Thymus (tissue), 14 donors: Measurements from ENCODE around the gene EDNRA. TPM values are rescaled to one million over a fixed set of nuclear protein-coding genes. Genes with fewer than 3 reads are reported as not detected.
"Not testable (repeated sequence)": the region's sequence is repeated elsewhere in the genome, so short reads cannot be mapped to it uniquely, and the experiment has no call there.

ENCODE experiments used
- DNase-seq, 9 donors: peaks; one replicate each; pipeline ENCODE4 v3.0.0-alpha.2; 2013; ENCODE audit warnings: low spot score in 9 of 9, low read depth in 6 of 9, missing footprints in 1 of 9
- H3K27ac ChIP-seq, 2 donors: one replicate each; pipeline ENCODE4 v1.5.1; 2013; ENCODE audit warnings: control low read depth in 1 of 2, low read depth in 1 of 2, low read length in 1 of 2, mild to moderate bottlenecking in 1 of 2, moderate library complexity in 1 of 2
- H3K27me3 ChIP-seq, 2 donors: one replicate each; pipeline ENCODE4 v1.5.1; 2013; ENCODE audit warnings: low read length in 1 of 2; ENCODE audit not compliant: control insufficient read depth in 2 of 2, insufficient read depth in 1 of 2
- H3K36me3 ChIP-seq, 2 donors: one replicate each; pipeline ENCODE4 v1.5.1; 2013; ENCODE audit warnings: low read length in 1 of 2, mild to moderate bottlenecking in 1 of 2, moderate library complexity in 1 of 2; ENCODE audit not compliant: control insufficient read depth in 2 of 2, insufficient read depth in 2 of 2
- H3K4me1 ChIP-seq, 2 donors: one replicate each; pipeline ENCODE4 v1.5.1; 2013; ENCODE audit warnings: low read length in 2 of 2; ENCODE audit not compliant: control insufficient read depth in 2 of 2, insufficient read depth in 2 of 2
- H3K4me3 ChIP-seq, 2 donors: one replicate each; pipeline ENCODE4 v1.5.1; 2013; ENCODE audit warnings: low read length in 2 of 2, control low read depth in 1 of 2, mild to moderate bottlenecking in 1 of 2
- H3K9me3 ChIP-seq, 2 donors: one replicate each; pipeline ENCODE4 v1.5.1; 2013; ENCODE audit warnings: low read length in 1 of 2, mild to moderate bottlenecking in 1 of 2; ENCODE audit not compliant: control insufficient read depth in 2 of 2, insufficient read depth in 1 of 2
- WGBS: extraction: QIAGEN DNeasy Blood & Tissue Kit; methylation state at CpG from one replicate; pipeline ENCODE4 v1.1.7; 2013; 5-methylcytosine and 5-hydroxymethylcytosine counted together
- long read RNA-seq, 10 donors: transcript quantifications; one replicate each; lab custom pipeline, GENCODE V29; 2026
- polyA plus RNA-seq: library from polyadenylated mRNA; stranded (reverse); fragments of 200-250 nt; gene quantifications from one replicate; pipeline ENCODE4 v1.2.3, GENCODE V29; 2013
- total RNA-seq: library from RNA; stranded (reverse); fragments of 120-200 nt; gene quantifications from one replicate; pipeline ENCODE4 v1.2.4, GENCODE V29; 2013
- donor health status: healthy.

Gene EDNRA
- total RNA-seq (10.1 TPM), polyA plus RNA-seq (4.7 TPM)
- long read RNA-seq, donor 1: 0 reads
- long read RNA-seq, donor 2: 0 reads
- long read RNA-seq, donor 3, full-length matches to known transcripts: 2 of 2 reads
- long read RNA-seq, donor 3, partial matches to known transcripts: 0 of 2 reads
- long read RNA-seq, donor 3, other reads (novel, unspliced or antisense): 0 of 2 reads
- long read RNA-seq, donor 4, full-length matches to known transcripts: 1 of 1 reads
- long read RNA-seq, donor 4, partial matches to known transcripts: 0 of 1 reads
- long read RNA-seq, donor 4, other reads (novel, unspliced or antisense): 0 of 1 reads
- long read RNA-seq, donor 5, full-length matches to known transcripts: 5 of 13 reads
- long read RNA-seq, donor 5, partial matches to known transcripts: 8 of 13 reads
- long read RNA-seq, donor 5, other reads (novel, unspliced or antisense): 0 of 13 reads
- long read RNA-seq, donor 6, full-length matches to known transcripts: 1 of 1 reads
- long read RNA-seq, donor 6, partial matches to known transcripts: 0 of 1 reads
- long read RNA-seq, donor 6, other reads (novel, unspliced or antisense): 0 of 1 reads
- long read RNA-seq, donor 7: 0 reads
- long read RNA-seq, donor 8, full-length matches to known transcripts: 6 of 6 reads
- long read RNA-seq, donor 8, partial matches to known transcripts: 0 of 6 reads
- long read RNA-seq, donor 8, other reads (novel, unspliced or antisense): 0 of 6 reads
- long read RNA-seq, donor 9: 0 reads
- long read RNA-seq, donor 10, full-length matches to known transcripts: 1 of 6 reads
- long read RNA-seq, donor 10, partial matches to known transcripts: 5 of 6 reads
- long read RNA-seq, donor 10, other reads (novel, unspliced or antisense): 0 of 6 reads

- Histone ChIP-seq H3K4me3 (peak within 1 kb of the TSS; percentile 11 to 34), H3K27ac (peak within 1 kb of the TSS; percentile 60 to 63), H3K36me3 (no peaks in the 10 kb centered on the region), H3K27me3 (peaks cover 20 to 28% of the 10 kb centered on the region in 2 donors), H3K9me3 (no peaks in the 10 kb centered on the region), H3K4me1 (peaks cover 0 to 4% of the 10 kb centered on the region in 2 donors)
- WGBS: 5% methylated on average over 68 of the region's 68 CpGs
- DNase-seq: no peak
Observed at GRCh38 chr4:147480891-147481576, at the start of gene EDNRA. Gene EDNRA, plus strand, starts transcription at chr4:147481097. Its CDS starts 4,585 bp downstream, at chr4:147485682.

GRCh38 chr4:147434370-147434769, 46.5 kb upstream of the EDNRA start:
- H3K4me1 ChIP-seq, H3K27ac ChIP-seq, H3K36me3 ChIP-seq, H3K9me3 ChIP-seq, H3K27me3 ChIP-seq, DNase-seq, H3K4me3 ChIP-seq: not testable (repeated sequence)
- WGBS: 81% methylated on average over 1 of the region's 1 CpG

- Histone ChIP-seq H3K9me3 (no peaks in the 10 kb centered on the region), H3K27ac (no peak overlapping the region), H3K4me3 (no peak overlapping the region), H3K36me3 (no peaks in the 10 kb centered on the region), H3K4me1 (no peaks in the 10 kb centered on the region), H3K27me3 (no peaks in the 10 kb centered on the region)
- DNase-seq: no peak
- WGBS: 91% methylated on average over 2 of the region's 2 CpGs
Observed at GRCh38 chr4:147440442-147440841, 40.5 kb upstream of the EDNRA start.

GRCh38 chr4:147447786-147448185, 33.1 kb upstream of the EDNRA start:
- H3K27me3 ChIP-seq: no peaks in the 10 kb centered on the region
- H3K36me3 ChIP-seq: no peaks in the 10 kb centered on the region
- H3K4me3 ChIP-seq: no peak overlapping the region
- 75% methylated on average over 2 of the region's 2 CpGs for WGBS
- no peak overlapping the region for H3K27ac ChIP-seq
- no peaks in the 10 kb centered on the region for H3K9me3 ChIP-seq
- no peak for DNase-seq
- no peaks in the 10 kb centered on the region for H3K4me1 ChIP-seq

GRCh38 chr4:147453561-147454141, 27.2 kb upstream of the EDNRA start:
- Histone ChIP-seq H3K36me3 (no peaks in the 10 kb centered on the region), H3K4me3 (no peak overlapping the region), H3K4me1 (no peaks in the 10 kb centered on the region), H3K27me3 (no peaks in the 10 kb centered on the region), H3K9me3 (no peaks in the 10 kb centered on the region), H3K27ac (no peak overlapping the region)
- WGBS: 77% methylated on average over 2 of the region's 2 CpGs
- DNase-seq: no peak

GRCh38 chr4:147456706-147457105, 24.2 kb upstream of the EDNRA start:
- no peaks in the 10 kb centered on the region for H3K36me3 ChIP-seq
- WGBS: 91% methylated on average over 5 of the region's 5 CpGs

GRCh38 chr4:147461161-147461560, 19.7 kb upstream of the EDNRA start:
- Histone ChIP-seq H3K9me3 (no peaks in the 10 kb centered on the region), H3K4me1 (no peaks in the 10 kb centered on the region), H3K36me3 (no peaks in the 10 kb centered on the region), H3K27ac (no peak overlapping the region), H3K4me3 (no peak overlapping the region), H3K27me3 (no peaks in the 10 kb centered on the region)
- 84% methylated on average over 1 of the region's 1 CpG for WGBS
- DNase-seq: no peak

More at GRCh38 chr4:147456706-147457105, 24.2 kb upstream of the EDNRA start:
- H3K9me3 ChIP-seq: no peaks in the 10 kb centered on the region
- no peak for DNase-seq
- no peaks in the 10 kb centered on the region for H3K27me3 ChIP-seq
- no peak overlapping the region for H3K27ac ChIP-seq
- H3K4me3 ChIP-seq: no peak overlapping the region
- no peaks in the 10 kb centered on the region for H3K4me1 ChIP-seq

GRCh38 chr4:147463065-147463464, 17.8 kb upstream of the EDNRA start:
- no peaks in the 10 kb centered on the region for H3K36me3 ChIP-seq
- 92% methylated on average over 4 of the region's 4 CpGs for WGBS
- no peak for DNase-seq

More at GRCh38 chr4:147463065-147463464, 17.8 kb upstream of the EDNRA start:
- Histone ChIP-seq H3K27me3 (no peaks in the 10 kb centered on the region), H3K4me3 (no peak overlapping the region), H3K27ac (no peak overlapping the region), H3K4me1 (no peaks in the 10 kb centered on the region), H3K9me3 (no peaks in the 10 kb centered on the region)
